Activated naive CD8-positive, alpha-beta T cell treated with anti-CD3 and anti-CD28 coated beads for 36 hours (primary cell): ENCODE results near the gene DAAM1. TPM values are rescaled to one million over a fixed set of nuclear protein-coding genes. Genes with fewer than 3 reads are reported as not detected.

Source experiments
- DNase-seq: peaks from one replicate; pipeline ENCODE4 v3.0.0; 2021
- H3K27ac Mint-ChIP-seq: one replicate; pipeline ENCODE4 v1.8.0; 2022; ENCODE audit warnings: mild to moderate bottlenecking, moderate library complexity, mixed read lengths
- H3K27me3 Mint-ChIP-seq: one replicate; pipeline ENCODE4 v1.8.0; 2022; ENCODE audit warnings: mild to moderate bottlenecking, mixed read lengths
- H3K36me3 Mint-ChIP-seq: one replicate; pipeline ENCODE4 v1.8.0; 2021; ENCODE audit warnings: mild to moderate bottlenecking, mixed read lengths
- H3K4me1 Mint-ChIP-seq: one replicate; pipeline ENCODE4 v1.8.0; 2021; ENCODE audit warnings: mixed read lengths
- H3K4me3 Mint-ChIP-seq: one replicate; pipeline ENCODE4 v1.8.0; 2022; ENCODE audit warnings: mild to moderate bottlenecking, moderate library complexity, mixed read lengths
- H3K9me3 Mint-ChIP-seq: one replicate; pipeline ENCODE4 v1.8.0; 2022; ENCODE audit warnings: mixed read lengths
- total RNA-seq, 2 experiments: library from RNA; stranded (reverse); gene quantifications; one replicate each; pipeline ENCODE4 v1.2.3, GENCODE V29; 2021

The DAAM1 gene
- total RNA-seq, 2 experiments from 2014 or later = 9.2 to 10.5 TPM

- no peak for DNase-seq
- no peaks in the 10 kb centered on the region for H3K9me3 Mint-ChIP-seq
- H3K4me3 Mint-ChIP-seq = no peak overlapping the region
- no peak overlapping the region for H3K27ac Mint-ChIP-seq
- H3K27me3 Mint-ChIP-seq = peaks cover 13% of the 10 kb centered on the region
- no peaks in the 10 kb centered on the region for H3K36me3 Mint-ChIP-seq
- H3K4me1 Mint-ChIP-seq = no peaks in the 10 kb centered on the region
Measured at GRCh38 chr14:59177262-59177661, 11.2 kb upstream of the DAAM1 start.

- Mint-ChIP-seq H3K9me3 (no peaks in the 10 kb centered on the region), H3K27me3 (peaks cover 22% of the 10 kb centered on the region), H3K4me3 (no peak overlapping the region), H3K4me1 (no peaks in the 10 kb centered on the region), H3K36me3 (no peaks in the 10 kb centered on the region), H3K27ac (no peak overlapping the region)
- no peak for DNase-seq
Measured at GRCh38 chr14:59181791-59182190, 6.7 kb upstream of the DAAM1 start.

GRCh38 chr14:59182641-59183040, 5.8 kb upstream of the DAAM1 start:
- H3K27me3 Mint-ChIP-seq = peaks cover 27% of the 10 kb centered on the region
- H3K4me3 Mint-ChIP-seq = no peak overlapping the region
- no peaks in the 10 kb centered on the region for H3K9me3 Mint-ChIP-seq
- no peak for DNase-seq
- no peaks in the 10 kb centered on the region for H3K36me3 Mint-ChIP-seq
- peaks cover 2% of the 10 kb centered on the region for H3K4me1 Mint-ChIP-seq
- H3K27ac Mint-ChIP-seq = no peak overlapping the region

GRCh38 chr14:59183150-59183549, 5.3 kb upstream of the DAAM1 start:
- H3K4me1 Mint-ChIP-seq = peaks cover 2% of the 10 kb centered on the region
- H3K9me3 Mint-ChIP-seq = no peaks in the 10 kb centered on the region
- peaks cover 27% of the 10 kb centered on the region for H3K27me3 Mint-ChIP-seq
- no peak for DNase-seq
- no peak overlapping the region for H3K27ac Mint-ChIP-seq
- H3K36me3 Mint-ChIP-seq = no peaks in the 10 kb centered on the region
- no peak overlapping the region for H3K4me3 Mint-ChIP-seq

GRCh38 chr14:59184396-59184795, 4.1 kb upstream of the DAAM1 start:
- Mint-ChIP-seq H3K36me3 (no peaks in the 10 kb centered on the region), H3K9me3 (no peaks in the 10 kb centered on the region), H3K4me1 (peaks cover 5% of the 10 kb centered on the region), H3K4me3 (no peak overlapping the region), H3K27ac (no peak overlapping the region), H3K27me3 (peaks cover 24% of the 10 kb centered on the region)
- no peak for DNase-seq

- Mint-ChIP-seq H3K27ac (no peak overlapping the region), H3K27me3 (peaks cover 16% of the 10 kb centered on the region), H3K36me3 (no peaks in the 10 kb centered on the region), H3K9me3 (no peaks in the 10 kb centered on the region), H3K4me3 (no peak overlapping the region), H3K4me1 (peaks cover 16% of the 10 kb centered on the region)
- no peak for DNase-seq
Measured at GRCh38 chr14:59185676-59186075, 2.8 kb upstream of the DAAM1 start.

GRCh38 chr14:59186306-59186705, 2.2 kb upstream of the DAAM1 start:
- Mint-ChIP-seq H3K27ac (no peak overlapping the region), H3K4me1 (peaks cover 16% of the 10 kb centered on the region), H3K36me3 (no peaks in the 10 kb centered on the region), H3K9me3 (no peaks in the 10 kb centered on the region), H3K27me3 (peaks cover 14% of the 10 kb centered on the region), H3K4me3 (no peak overlapping the region)
- DNase-seq = no peak

GRCh38 chr14:59187118-59187517, 1.3 kb upstream of the DAAM1 start:
- Mint-ChIP-seq H3K9me3 (no peaks in the 10 kb centered on the region), H3K27me3 (peaks cover 14% of the 10 kb centered on the region), H3K36me3 (no peaks in the 10 kb centered on the region), H3K4me3 (peak overlapping the region; percentile 89), H3K4me1 (peaks cover 20% of the 10 kb centered on the region), H3K27ac (no peak overlapping the region)
- DNase-seq = no peak

- peak; percentile 17 for DNase-seq
- Mint-ChIP-seq H3K4me1 (peaks cover 20% of the 10 kb centered on the region), H3K4me3 (peak overlapping the region; percentile 89), H3K36me3 (no peaks in the 10 kb centered on the region), H3K27me3 (peaks cover 14% of the 10 kb centered on the region), H3K9me3 (no peaks in the 10 kb centered on the region), H3K27ac (peak overlapping the region; percentile 67)
Measured at GRCh38 chr14:59187802-59188460, 536 bp upstream of the DAAM1 start.

GRCh38 chr14:59189091-59189785, 771 bp downstream of the DAAM1 start:
- DNase-seq = peak; percentile 49
- H3K4me3 Mint-ChIP-seq = peak overlapping the region; percentile 89
- H3K36me3 Mint-ChIP-seq = no peaks in the 10 kb centered on the region
- H3K9me3 Mint-ChIP-seq = no peaks in the 10 kb centered on the region
- peaks cover 20% of the 10 kb centered on the region for H3K4me1 Mint-ChIP-seq
- H3K27ac Mint-ChIP-seq = peak overlapping the region; percentile 54
- H3K27me3 Mint-ChIP-seq = peaks cover 6% of the 10 kb centered on the region

GRCh38 chr14:59189786-59190368, 1.4 kb downstream of the DAAM1 start:
- Mint-ChIP-seq H3K4me3 (peak overlapping the region; percentile 89), H3K27me3 (peaks cover 6% of the 10 kb centered on the region), H3K36me3 (no peaks in the 10 kb centered on the region), H3K27ac (peak overlapping the region; percentile 14), H3K9me3 (no peaks in the 10 kb centered on the region), H3K4me1 (peaks cover 20% of the 10 kb centered on the region)
- peak; percentile 82 for DNase-seq

- Mint-ChIP-seq H3K4me3 (peak overlapping the region; percentile 89), H3K4me1 (peaks cover 20% of the 10 kb centered on the region), H3K27me3 (peaks cover 6% of the 10 kb centered on the region), H3K36me3 (no peaks in the 10 kb centered on the region), H3K27ac (peak overlapping the region; percentile 14), H3K9me3 (no peaks in the 10 kb centered on the region)
- DNase-seq = peak; percentile 0
Measured at GRCh38 chr14:59190372-59190771, 1.9 kb downstream of the DAAM1 start.

- Mint-ChIP-seq H3K27ac (no peak overlapping the region), H3K4me1 (peaks cover 4% of the 10 kb centered on the region), H3K9me3 (no peaks in the 10 kb centered on the region), H3K4me3 (no peak overlapping the region), H3K36me3 (peaks cover 3% of the 10 kb centered on the region), H3K27me3 (no peaks in the 10 kb centered on the region)
- no peak for DNase-seq
Measured at GRCh38 chr14:59195912-59196311, 7.4 kb downstream of the DAAM1 start.

GRCh38 chr14:59197695-59198262, 9.3 kb downstream of the DAAM1 start:
- Mint-ChIP-seq H3K27me3 (no peaks in the 10 kb centered on the region), H3K9me3 (no peaks in the 10 kb centered on the region), H3K4me3 (no peak overlapping the region), H3K4me1 (peaks cover 8% of the 10 kb centered on the region), H3K27ac (no peak overlapping the region), H3K36me3 (peaks cover 3% of the 10 kb centered on the region)
- no peak for DNase-seq

GRCh38 chr14:59199205-59199604, 10.7 kb downstream of the DAAM1 start:
- no peaks in the 10 kb centered on the region for H3K9me3 Mint-ChIP-seq
- no peak overlapping the region for H3K4me3 Mint-ChIP-seq
- H3K4me1 Mint-ChIP-seq = peaks cover 8% of the 10 kb centered on the region
- H3K27me3 Mint-ChIP-seq = no peaks in the 10 kb centered on the region
- DNase-seq = no peak
- H3K36me3 Mint-ChIP-seq = peaks cover 3% of the 10 kb centered on the region
- H3K27ac Mint-ChIP-seq = no peak overlapping the region
